Fibroblast of peridontal ligament (primary cell): Measurements from ENCODE around the gene CLPSL2.
A peak's percentile ranks its signal among the peaks of the same experiment; 100 is the strongest.
"Not testable (repeated sequence)": the region's sequence is repeated elsewhere in the genome, so short reads cannot be mapped to it uniquely, and the experiment has no call there.

Experiments used
- DNase-seq: peaks from one replicate; pipeline ENCODE4 v3.0.0-alpha.2; 2010; ENCODE audit errors: extremely low read depth

Gene CLPSL2, protein sequence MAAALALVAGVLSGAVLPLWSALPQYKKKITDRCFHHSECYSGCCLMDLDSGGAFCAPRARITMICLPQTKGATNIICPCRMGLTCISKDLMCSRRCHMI

DNA sequence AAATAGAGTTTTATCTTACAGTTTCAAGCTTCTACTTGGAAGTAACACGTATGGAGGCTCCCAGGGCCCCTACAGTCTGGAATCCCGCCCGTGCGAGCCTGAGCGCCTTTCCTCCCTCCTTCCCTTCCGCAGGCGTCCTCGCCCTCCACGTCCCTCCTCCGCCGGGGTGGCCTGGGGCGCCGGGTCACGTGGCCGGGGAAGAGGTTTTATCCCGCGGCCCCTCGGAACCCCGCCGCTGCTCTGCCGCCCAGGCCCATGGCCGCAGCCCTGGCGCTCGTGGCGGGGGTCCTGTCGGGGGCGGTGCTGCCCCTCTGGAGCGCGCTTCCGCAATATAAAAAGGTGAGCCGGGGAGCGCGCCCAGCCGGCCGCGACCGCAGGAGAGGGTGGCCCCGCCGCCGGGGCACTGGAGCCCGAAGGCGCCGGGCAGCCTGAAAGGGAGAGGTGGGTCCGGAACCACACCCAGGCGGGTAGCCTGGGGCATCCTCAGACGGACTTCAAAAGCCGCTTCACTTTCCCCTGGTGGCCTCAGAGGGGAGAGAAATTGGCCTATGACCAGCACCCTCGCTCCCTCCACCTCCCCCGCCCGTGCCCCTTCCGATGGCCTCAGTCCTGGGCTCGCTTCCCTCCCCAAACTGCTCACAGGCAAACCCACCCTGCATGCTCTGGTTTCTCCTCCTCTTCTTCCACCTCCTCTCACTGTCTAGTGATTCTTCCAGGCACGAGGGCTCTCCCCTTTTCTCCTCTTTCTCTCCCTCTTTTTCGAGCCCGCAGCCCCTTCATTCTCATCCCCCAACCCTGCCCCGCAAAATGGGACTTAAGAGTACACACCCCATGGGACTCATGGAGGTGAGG is at the start of gene CLPSL2:
Gene CLPSL2 (plus strand): TSS at position 235 of the 852 bp plus-strand sequence. CDS start 21 bp downstream, at position 256.
- no peak for DNase-seq

DNA sequence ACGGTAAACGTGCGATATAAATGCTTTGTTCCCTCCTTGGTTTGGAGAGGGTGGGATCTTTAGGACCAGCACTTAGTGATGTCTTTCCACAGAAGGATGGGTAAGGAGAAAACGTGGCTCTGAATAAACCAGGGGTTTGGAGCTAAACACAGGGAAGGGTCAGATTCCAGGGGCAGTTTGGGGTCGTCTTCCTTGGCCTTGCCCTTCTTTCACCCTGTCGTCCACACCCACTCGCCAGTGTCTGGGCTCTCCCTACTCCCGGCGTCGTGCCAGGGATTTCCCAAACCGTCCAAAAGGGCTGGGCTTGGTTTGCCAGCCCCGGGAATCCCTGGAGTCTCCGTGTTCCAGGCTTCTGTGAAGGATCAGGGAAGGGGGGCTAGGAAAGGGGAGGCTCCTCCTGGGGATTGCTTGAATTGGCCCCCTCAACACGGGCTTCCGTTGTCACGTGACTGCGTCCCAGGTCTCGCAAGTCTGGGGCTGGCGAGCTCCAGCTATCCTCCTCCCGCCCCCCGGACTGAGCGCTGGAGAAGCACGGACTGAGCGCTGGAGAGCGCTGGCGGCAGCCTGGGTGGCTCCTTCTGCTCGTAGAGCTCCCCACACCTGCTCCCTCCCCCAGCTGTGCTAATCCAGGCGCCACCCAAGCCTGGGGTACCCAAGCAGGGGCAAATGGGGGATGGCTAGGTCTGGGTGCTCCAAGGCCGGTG is 49.0 kb upstream of the CLPSL2 start:
- DNase-seq: peak; percentile 39

DNA sequence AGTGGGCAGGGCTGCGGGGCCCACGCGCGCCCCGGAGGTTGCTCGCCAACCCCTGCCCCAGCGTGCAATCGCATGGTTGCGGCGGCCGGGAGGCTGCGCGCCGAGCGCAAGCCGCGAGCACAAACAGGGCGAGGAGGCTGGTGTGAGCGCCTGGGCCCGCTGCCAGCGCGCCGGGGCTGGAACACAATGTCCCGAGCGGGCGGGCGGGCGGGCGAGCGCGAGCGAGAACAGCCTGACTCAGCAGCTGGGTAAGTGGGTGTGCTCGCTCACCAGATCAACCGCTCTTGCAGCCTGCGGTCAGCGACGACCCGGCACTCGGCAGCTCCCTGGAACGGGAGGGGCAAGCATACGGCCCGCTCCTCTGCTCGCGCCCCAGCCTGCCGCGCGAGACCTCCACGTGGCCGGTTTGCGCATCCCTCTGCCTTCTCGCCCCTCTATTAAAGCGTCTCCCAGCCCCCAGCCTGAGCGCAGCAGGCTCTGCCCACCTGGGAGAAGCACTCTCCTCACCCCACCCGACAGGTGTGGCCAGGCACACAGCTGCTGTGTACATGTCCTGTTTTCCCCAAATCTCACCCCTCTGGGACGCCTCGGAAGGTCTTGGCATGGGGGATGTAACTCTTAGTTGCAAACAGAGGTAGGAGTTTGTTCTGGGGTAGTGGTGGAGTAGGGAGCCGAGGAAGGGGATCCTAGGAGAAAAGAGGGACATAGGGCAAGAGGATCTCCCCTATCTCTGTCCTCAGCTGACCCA is 48.3 kb upstream of the CLPSL2 start:
- DNase-seq: peak; percentile 87

DNA sequence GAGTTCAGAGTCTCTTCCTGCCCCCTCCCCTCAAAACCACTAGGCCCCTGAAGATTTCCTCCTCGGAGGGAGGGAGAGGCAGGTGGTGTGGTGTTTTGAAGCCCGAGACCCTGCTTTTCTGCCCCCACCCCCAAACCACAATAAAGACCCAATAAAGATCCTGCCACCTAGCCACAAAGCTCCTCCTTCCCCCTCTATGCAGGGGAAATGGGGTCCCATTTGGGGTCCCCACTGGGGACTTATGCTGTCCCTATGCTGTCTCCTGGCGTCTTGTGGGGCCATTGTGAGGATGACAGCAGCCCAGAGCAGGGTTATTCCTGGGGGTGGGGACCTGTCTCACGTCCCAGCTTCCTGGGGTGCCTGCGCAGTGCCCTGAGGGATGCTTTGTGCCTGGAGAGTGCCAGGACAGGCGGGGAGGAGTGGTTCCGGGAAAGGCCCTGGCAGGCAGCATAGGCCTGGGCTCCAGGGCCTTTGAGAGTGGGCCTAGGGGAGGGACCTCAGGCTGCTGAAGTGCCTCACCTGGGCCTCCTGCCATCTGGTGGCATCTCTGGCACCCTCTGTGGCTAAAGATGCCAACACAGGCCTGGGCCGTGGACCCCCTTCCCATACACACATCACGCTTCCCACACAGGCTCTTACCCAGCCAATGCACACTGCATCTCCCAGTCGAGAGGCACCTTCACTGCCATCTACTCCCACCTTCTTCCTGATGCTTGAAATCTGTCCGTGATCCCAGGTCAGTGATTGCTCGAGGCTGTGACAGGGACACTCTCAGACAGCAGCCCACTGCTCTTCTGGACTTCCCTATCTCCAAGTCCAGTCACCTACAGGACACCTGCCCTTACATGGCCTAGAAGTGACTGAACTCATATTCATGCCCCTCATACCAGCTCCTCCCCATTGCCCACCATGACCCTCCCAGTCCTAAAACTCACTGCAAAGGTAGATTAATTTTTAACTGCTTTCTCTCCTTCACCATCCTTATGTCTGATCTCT is 47.4 kb upstream of the CLPSL2 start:
- DNase-seq: no peak

DNA sequence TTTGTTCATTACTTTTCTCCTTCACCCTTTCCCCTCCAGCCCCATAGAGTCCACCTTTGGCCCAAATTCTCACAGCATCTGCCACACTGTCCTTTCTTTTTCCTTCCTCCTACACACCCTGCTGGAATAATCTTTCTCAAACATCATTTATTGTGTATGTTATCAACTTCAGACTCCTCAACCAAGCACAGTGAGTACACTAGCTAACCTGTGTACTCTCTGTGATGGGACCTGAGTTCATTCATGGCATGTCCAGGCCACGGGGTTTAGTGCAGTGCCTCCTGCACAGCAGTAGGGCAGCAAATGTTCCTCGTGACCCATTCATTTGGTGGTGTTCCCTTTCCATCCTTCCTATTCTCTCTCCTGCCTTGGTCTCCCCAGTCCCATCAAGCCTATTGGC is 46.7 kb upstream of the CLPSL2 start:
- DNase-seq: no peak

DNA sequence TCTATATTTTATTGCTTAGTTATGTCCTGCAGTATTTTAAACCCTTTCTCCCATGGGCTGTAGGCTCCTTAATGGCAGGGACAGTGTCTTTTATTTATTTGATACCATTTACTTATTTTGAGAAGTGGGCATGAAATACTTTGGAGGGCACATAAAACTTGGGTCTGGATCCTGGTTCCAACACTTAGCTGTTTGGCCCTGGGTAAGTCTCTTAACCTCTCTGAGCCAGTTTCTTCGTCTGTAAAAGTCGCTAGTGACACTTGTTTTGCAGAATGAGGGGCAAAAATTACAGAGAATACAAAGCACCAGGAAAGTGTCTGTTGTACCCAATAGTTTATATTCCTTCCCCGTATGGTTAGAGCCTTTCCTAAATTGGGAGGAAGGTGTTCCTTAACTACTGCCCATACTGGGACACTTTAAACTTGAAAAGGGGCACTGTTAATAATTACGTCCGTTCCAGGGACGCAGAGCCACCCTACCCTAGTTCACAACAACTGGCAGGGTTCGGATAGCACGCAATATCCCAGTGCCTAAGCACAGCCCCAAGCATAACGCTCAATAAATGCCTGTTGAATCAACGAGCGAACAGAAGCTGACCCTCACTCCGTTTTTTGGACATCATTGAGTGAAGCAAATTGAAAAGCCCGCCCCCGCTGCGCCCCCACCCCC is 45.5 kb upstream of the CLPSL2 start:
- no peak for DNase-seq

DNA sequence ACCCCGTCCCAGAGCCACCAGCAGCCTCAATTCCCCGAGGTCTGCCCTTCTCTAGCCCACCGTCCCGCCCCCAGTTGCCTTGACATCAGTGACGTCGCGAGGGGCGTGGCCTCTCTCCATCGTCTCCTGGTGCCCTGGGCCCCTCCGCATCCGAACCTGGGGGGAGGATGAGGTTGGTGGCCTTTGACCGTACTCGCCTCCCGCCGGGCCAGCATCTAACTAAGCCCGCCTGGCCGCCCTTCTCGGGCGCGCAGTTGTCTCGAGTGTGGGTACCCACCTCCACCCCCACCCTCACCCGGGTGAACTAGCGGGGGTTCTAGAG is 45.0 kb upstream of the CLPSL2 start:
- DNase-seq: peak; percentile 60

DNA sequence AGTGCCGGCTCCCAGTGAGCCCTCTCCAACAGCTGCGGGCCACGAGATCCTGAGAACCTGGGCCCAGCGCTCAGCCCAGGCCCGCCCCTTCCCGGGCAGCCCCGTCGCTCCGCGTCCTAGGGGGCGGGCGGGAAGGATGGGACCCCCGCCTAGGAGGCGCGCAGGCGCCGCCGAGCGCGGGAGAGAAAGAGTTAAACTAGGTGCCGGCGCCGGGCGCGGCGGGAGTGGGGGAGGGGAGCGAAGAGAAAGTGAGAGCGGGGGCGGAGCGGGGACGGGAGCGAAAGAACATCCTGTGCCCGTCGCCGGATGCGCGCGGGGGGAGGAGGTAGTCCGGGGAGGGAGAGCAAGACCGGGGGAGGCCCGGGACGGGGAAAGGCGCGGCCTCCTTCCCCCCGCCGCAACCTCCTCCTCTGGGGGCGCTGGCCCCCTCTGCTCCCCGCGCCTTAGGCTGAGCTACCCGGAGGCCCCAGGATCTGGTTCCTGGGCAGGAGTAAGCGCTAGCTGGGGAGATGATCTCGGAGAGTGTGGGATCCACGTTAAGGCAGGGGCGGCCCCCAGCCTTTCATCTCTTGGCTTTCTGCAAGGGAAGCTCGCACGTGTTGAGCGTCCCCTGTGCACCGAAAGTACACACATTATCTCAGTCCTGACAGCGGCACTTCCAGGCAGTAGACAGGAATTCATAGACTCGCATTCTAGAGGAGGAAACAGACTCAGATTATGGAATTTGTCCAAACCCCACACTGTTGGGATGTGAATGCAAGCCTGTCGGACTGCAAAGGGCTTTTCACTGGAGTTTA is 44.5 kb upstream of the CLPSL2 start:
- peak; percentile 76 for DNase-seq

DNA sequence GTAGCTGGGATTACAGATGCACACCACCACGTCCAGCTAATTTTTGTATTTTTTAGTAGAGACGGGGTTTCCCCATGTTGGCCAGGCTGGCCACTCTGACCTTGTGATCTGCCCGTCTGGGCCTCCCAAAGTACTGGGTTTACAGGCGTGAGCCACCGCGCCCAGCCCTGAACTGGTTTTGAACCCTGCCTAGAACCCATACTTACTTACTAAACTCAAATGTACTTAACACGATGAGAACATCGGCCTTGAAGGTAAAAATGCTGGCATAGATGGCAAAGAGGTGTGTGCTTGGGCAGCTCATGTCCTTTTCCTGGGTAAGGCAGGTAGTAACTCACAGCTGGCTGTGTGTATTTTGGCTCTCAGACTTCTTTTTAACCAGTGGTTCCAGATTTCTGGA is 42.8 kb upstream of the CLPSL2 start:
- no peak for DNase-seq

DNA sequence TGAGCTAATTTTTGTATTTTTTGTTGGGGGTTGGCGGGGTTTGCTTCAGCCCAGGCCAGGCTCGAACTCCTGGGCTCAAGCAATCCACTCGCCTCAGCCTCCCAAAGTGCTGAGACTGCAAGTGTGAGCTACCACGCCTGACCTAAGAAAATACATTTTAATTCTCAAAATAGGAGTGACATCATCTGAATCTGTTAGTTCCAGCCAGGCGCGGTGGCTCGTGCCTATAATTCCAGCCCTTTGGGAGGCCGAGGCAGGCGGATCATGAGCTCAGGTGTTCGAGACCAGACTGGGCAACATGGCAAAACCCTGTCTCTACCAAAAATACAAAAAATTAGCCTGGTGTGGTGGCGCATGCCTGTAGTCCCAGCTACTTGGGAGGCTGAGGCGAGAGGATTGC is 42.1 kb upstream of the CLPSL2 start:
- DNase-seq: not testable (repeated sequence)

DNA sequence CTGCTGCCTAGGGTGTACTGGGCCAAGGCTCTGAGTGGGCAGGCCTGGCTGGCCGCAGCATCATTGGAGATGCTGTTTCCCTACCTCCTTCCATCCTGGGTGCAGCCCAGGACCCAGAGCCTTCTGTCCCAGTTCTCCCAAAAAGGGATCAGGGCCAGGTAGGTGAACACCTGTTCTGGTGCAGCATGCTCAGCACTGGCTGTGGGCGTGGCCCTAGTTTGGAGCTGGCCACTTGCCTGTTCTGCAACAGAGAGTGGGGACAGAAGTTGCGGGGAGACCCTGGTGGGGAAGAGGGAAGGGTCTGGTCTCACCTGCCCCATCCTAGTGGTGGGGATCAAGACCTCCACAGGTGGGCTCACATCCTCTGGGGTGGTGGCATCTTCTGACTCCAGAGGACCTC is 40.9 kb upstream of the CLPSL2 start:
- no peak for DNase-seq

DNA sequence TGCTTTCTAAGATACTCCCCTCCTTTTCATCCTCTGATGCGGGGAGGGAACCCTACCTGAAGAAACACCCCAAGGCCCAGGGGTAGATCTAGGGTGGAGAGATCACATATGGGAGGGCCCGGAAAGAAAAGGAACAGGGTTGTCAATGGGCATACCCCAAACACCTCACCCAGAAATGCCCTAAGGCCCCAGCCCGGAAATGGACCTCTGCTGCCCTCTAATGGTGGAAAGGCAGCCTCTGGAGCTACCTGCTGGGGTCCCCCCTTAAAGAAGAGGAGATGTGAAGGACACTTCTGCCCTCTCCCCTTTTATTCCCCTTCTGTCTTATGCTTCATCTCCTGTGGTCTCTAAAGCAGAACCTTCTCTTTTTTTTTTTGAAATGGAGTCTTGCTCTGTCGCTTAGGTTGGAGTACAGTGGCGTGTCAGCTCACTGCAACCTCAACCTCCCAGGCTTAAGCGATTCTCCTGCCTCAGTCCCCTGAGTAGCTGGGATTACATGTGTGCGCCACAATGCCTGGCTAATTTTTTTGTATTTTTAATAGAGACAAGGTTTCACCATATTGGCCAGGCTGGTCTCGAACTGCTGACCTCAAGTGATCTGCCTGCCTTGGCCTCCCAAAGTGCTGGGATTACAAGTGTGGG is 40.0 kb upstream of the CLPSL2 start:
- DNase-seq: peak; percentile 55

DNA sequence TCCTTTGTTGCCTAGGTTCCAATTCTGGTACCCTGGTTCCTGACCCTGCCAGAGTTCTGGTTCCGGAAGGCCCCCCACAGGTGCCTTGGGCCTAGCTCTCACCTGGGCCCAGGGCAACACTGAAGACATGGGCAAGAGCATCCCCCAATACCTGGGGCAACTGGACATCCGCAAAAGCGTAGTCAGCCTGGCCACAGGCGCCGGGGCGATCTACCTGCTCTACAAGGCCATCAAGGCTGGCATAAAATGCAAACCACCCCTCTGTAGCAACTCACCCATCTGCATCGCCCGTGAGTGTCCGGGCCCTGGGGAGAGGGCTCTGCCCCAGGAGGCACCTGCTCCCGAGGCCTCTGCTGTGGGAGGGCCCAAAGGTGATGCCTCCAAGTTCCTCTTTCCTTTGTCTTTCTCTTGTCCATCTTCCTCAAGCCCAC is 39.4 kb upstream of the CLPSL2 start, which contains the start of gene ARMC12:
Gene ARMC12 (plus strand): TSS at position 51 of the 431 bp plus-strand sequence. CDS start 77 bp downstream, at position 128.
- no peak for DNase-seq

DNA sequence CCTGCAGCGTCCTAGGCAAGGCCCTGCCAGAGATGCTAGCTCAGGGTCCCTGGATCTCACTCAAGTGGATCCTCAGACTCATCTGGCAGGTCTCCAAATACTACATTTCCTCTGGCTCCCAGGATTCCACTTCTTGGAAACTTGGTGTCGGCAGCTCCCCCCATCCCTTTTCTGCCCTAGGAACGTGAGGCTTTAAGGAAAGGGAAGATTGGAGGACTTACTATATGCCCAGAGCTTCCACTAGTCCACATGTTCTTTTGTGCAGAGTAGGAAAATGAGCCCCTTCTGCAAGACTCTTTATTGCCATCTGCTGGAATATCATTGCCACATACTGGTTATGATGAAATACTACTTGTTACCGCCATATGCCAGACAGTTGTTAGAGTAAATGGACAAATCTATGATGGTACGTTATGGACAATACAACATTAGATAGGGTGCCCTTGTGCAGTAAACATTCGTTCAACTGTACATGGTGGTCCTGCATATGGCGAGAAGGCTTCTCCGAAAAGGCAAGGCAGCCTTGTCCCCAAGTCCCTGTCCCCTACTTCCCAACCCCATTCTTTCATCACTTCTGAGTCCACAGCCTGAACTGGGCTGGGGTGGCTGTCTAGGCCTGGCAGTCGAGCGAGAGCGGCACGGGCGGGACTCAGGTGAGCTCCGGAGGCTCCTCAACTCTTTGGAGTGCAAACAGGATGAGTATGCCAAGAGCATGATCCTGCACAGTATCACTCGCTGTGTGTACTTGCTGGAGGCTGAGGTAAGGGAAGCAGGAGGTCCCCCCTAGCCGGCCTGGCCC is 38.8 kb upstream of the CLPSL2 start:
- DNase-seq: peak; percentile 92

DNA sequence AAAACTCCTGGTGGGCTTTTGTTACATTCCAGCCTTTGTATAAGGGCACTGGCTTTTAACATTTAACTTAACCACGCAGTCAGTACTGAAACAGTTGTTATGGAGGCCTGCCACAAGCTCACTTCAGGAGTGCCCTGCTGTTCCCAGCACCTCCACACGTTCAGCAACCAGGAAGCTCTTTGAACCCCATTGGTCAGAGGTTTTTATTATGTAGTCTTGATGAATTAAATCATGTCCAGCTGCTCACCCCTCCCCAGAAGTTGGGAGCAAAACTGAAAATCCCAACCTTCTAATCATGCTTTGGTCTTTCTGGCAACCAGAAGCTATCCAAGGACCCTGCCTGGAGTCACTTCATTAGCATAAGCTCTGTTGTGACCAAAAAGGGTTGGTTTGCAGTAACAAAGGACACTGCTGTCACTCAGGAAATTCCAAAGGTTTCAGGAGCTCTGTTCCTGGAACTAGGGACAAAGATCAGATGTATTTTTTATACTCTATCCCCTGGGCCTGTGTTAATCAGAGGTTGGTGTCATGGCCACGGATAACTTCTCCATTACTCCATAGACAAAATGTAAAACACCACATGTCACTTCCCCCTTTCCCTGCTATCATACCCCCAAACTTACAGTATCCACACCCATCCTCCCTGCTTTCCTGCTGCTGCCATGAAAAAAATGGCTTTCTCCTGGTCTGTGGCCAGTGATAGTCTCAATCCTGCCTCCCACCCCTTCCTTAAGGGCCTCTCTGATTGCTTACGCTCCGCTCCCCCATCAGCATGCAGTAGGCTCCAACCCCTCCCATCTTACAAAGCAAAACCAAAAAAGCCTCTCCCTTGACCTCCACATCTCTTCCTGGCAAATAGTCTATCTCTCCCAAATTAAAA is 36.5 kb upstream of the CLPSL2 start:
- DNase-seq: no peak

DNA sequence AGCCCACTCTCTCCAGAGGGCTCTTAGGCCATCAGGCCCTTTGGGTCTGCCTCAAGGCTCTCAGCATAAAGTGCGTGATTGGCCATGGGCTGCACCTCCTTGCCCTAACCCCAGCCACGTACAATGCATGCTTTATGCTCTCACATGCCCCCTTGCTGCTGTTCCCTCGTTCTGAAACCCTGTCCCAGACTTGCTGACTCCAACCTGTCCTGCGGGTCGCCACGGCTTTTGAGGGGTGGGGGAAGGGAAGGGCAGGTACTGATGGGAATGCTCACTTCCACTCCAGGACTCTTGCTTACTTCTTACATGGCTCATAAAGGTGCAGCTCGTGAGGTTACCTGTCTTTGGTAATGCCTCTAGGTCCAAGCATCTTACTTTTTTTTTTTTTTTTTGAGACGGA is 33.6 kb upstream of the CLPSL2 start:
- no peak for DNase-seq

DNA sequence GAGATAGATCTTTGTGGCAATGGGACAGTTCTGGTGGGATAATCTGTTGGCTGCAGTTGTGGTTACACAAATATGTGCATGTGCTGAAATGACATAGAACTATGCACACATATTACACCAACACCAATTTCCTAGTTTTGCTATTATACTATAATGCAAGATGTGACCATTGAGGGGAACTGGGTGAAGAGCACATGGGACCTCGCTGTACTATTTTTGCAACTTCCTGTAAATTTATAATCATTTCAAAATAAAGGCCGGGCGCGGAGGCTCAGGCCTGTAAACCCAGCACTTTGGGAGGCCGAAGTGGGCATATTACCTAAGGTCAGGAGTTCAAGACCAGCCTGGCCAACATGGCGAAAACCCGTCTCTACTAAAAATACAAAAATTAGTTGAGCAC is 30.9 kb upstream of the CLPSL2 start:
- DNase-seq: no peak
